ENCODE data around the gene ITPR3.
"Not testable (repeated sequence)": the region's sequence is repeated elsewhere in the genome, so short reads cannot be mapped to it uniquely, and the experiment has no call there.

The ITPR3 gene

GRCh38 chr6:33616113-33616512 lies 5.0 kb upstream of the ITPR3 start:
- no peak for DNase-seq

GRCh38 chr6:33616913-33617312 lies 4.2 kb upstream of the ITPR3 start:
- no peak for DNase-seq

- no peak for DNase-seq
Measured at GRCh38 chr6:33619166-33619840, 1.8 kb upstream of the ITPR3 start.

- peak; percentile 71 for DNase-seq
Measured at GRCh38 chr6:33620158-33620855, 815 bp upstream of the ITPR3 start.

- DNase-seq = peak; percentile 69
Measured at GRCh38 chr6:33621711-33622388, 728 bp downstream of the ITPR3 start.

GRCh38 chr6:33622456-33623431 lies 1.6 kb downstream of the ITPR3 start:
- peak; percentile 41 for DNase-seq

GRCh38 chr6:33623895-33624381 lies 2.8 kb downstream of the ITPR3 start:
- DNase-seq = peak; percentile 35

- DNase-seq = no peak
Measured at GRCh38 chr6:33624856-33625255, 3.7 kb downstream of the ITPR3 start.

GRCh38 chr6:33627876-33628275 lies 6.8 kb downstream of the ITPR3 start:
- DNase-seq = no peak

GRCh38 chr6:33628401-33628964 lies 7.4 kb downstream of the ITPR3 start:
- peak; percentile 91 for DNase-seq

GRCh38 chr6:33630014-33630413 lies 8.9 kb downstream of the ITPR3 start:
- no peak for DNase-seq

GRCh38 chr6:33631521-33631920 lies 10.4 kb downstream of the ITPR3 start:
- not testable (repeated sequence) for DNase-seq

GRCh38 chr6:33631971-33632557 lies 10.9 kb downstream of the ITPR3 start:
- no peak for DNase-seq

GRCh38 chr6:33632558-33633039 lies 11.5 kb downstream of the ITPR3 start:
- DNase-seq = peak; percentile 76

GRCh38 chr6:33633084-33633461 lies 12.0 kb downstream of the ITPR3 start:
- DNase-seq = peak; percentile 50

- peak; percentile 89 for DNase-seq
Measured at GRCh38 chr6:33633462-33634158, 12.5 kb downstream of the ITPR3 start.

GRCh38 chr6:33634161-33634727 lies 13.1 kb downstream of the ITPR3 start:
- DNase-seq = peak; percentile 73

- no peak for DNase-seq
Measured at GRCh38 chr6:33634946-33635345, 13.8 kb downstream of the ITPR3 start.

- DNase-seq = no peak
Measured at GRCh38 chr6:33636655-33637054, 15.5 kb downstream of the ITPR3 start.

- no peak for DNase-seq
Measured at GRCh38 chr6:33638556-33638955, 17.4 kb downstream of the ITPR3 start.

- no peak for DNase-seq
Measured at GRCh38 chr6:33639559-33639958, 18.4 kb downstream of the ITPR3 start.

Measured in DMS53 (cell line).